Renal pelvis (tissue), 12 donors: ENCODE results near the gene ANKRD34B. TPM values are rescaled to one million over a fixed set of nuclear protein-coding genes. Genes with fewer than 3 reads are reported as not detected.
"Not testable (repeated sequence)": the region's sequence is repeated elsewhere in the genome, so short reads cannot be mapped to it uniquely, and the experiment has no call there.

Source experiments
- DNase-seq: peaks from one replicate; pipeline ENCODE4 v3.0.0-alpha.2; 2013
- long read RNA-seq, 16 experiments: transcript quantifications; one replicate each; lab custom pipeline, GENCODE V29; 2026
- polyA plus RNA-seq, 3 donors: library from polyadenylated mRNA; unstranded; fragments of 120-200 nt; gene quantifications; one replicate each; pipeline ENCODE4 v1.2.1, GENCODE V29; 2013; ENCODE audit not compliant: insufficient read length in 3 of 3

ANKRD34B gene
- polyA plus RNA-seq, result under 1 TPM; 0.14 to 0.44 (median 0.26) TPM
- long read RNA-seq, donor 1, result 0 reads
- long read RNA-seq, donor 2, result 0 reads
- long read RNA-seq, donor 3, result 0 reads
- long read RNA-seq, donor 4, result 0 reads
- long read RNA-seq, donor 5, result 0 reads
- long read RNA-seq, donor 6, result 0 reads
- long read RNA-seq, donor 7, result 0 reads
- long read RNA-seq, donor 8, result 0 reads
- long read RNA-seq, donor 9, result 0 reads
- long read RNA-seq, donor 10, result 0 reads
- long read RNA-seq, donor 11, result 0 reads
- long read RNA-seq, donor 12, result 0 reads
- long read RNA-seq, donor 13, result 0 reads
- long read RNA-seq, donor 14, result 0 reads
- long read RNA-seq, donor 15, result 0 reads
- long read RNA-seq, donor 16, result 0 reads

DNA sequence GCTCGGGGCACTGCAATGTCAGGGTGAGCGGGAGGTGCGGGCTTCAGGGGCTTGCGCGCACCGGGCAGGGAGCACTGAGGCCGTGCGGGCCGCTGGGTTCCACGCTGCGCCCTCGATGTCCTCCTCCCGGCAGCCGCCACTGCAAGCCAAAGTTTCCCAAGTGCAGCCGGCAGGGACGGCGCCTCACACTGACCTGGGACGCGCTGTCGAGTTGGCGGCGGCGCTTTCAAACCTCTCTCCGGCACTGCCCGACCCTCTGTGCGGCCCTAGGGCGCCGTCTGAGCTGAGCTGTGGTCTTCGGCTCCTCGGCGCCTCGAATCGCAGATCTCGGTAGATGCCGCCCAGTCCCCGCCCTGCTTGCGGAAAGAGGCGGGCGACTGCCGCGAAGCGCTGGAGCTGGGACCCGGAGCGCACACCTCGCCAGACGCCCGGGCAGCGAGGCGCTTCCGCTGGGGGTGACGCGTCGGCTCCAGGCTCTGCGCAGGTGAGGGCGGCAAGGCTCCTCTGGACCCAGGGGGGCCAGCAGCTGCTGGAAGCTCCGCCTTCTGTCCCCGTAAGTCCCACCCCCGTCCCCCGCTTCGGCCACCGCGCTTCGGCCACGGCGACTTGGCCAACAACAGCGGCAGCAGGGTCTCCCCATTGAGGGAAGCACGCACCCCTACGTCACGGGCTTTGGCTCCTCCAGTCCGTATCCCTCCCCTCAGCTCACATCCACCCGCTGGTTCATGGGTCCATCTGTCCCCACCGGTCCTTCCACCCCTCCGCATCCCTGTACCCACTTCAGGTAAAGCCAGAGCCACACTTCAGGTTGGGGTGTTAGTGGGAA lies at the start of gene ANKRD34B:
TSS of gene ANKRD34B (minus strand) at position 320 of the 826 bp plus-strand sequence. CDS start 10,261 bp downstream, outside the sequence.
- DNase-seq, result peak; percentile 16

DNA sequence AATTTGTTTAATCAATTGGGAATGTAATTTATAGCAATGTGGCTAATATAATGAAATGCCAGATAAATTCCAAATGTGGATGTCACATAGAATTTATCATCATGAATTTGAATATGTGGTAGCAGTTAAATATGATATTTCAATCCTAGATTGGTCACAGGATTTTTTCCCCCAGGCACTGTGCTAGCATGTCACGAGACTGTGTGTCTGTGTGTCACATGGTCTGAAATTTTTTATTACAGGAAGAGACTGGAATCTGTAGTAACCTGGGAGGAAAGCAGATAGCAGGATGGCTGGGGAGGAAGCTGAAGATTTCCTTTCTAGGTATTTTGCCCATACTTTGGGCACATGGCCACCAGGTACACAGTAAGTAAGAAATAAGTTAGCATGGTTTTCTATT lies 49.0 kb upstream of the ANKRD34B start:
- no peak for DNase-seq

DNA sequence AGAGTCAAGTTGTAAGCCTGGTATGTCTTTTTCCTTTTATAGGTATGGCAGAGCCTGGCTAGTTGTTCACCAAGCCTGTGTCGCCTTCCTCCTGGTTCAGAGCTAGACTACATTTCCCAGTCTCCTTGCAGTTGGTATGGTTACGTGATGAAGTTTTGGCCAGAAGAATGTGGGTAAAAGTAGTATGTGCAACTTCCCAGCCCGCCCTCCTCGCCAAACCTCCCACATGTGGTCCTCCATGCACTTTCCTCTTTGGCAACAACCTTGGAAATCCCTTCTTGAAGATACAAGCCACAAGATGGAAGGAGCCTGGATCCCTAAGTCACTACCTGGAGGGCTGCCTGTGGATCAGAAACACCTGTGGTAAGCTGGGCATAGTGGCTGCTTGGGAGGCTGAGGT lies 48.4 kb upstream of the ANKRD34B start:
- no peak for DNase-seq

DNA sequence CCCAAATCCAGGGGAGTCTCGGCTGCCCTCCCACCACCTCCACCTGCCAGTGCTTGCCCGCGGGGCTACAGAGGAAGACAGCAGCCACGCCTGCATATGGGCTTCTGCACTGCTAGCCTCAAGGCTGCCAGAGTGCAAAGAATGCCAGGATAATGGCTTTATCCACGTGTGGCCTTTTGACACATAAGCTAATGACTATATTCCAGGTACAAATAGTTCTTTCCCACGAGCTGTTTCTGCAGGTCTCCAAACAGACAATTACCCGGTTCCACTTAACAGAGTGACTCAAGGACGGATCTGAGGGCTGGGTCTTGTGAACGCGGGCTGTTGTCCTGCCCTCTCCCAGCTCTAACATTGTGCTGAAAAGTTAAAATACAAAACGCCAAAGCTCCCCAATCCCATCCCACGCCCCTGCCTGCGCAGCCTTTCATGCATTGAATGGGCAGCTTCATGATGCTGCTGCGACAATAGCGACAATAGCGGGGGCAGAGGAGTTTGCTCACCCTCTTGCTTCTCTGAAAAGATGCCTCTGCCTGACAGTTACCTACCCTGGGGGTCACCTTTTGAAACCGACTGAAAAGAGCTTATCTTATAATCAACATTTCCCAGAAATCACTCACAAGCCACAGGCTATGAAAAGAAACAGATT lies 45.3 kb upstream of the ANKRD34B start:
- DNase-seq, result no peak

DNA sequence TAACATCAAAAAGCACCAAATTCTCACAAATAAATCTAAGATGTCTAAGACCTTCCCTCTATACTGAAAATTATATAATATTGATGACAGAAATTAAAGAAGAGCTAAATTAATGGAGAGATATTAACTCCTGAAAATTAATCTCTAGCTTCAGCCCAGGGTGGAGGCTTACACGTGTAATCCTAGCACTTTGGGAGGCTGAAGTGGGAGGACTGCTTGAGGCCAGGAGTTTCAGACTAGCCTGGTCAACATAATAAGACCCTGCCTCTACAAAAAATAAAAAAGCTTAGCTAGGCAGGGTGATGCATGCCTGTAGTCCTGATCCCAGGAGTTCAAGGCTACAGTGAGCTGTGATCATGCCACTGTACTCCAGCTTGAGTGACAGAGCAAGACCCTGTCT lies 39.6 kb upstream of the ANKRD34B start:
- no peak for DNase-seq

DNA sequence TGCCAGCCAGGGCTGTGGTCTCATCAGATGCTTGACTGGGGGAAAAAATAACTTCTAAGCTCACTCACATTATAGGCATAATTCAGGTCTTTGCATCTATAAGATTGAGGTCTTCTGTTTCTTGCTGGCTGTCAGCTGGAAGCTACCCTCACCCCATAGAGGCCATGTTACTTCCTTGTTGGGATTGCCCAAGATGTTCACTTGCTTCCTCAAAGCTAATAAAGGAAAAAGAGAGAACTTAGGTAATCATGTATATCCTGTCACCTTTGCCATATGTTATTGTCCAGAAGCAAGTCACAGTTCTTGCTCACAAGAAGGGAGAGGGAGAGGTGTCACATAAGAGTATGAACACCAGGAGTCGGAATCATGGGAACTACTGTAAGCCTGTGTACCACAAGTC lies 38.7 kb upstream of the ANKRD34B start:
- no peak for DNase-seq

DNA sequence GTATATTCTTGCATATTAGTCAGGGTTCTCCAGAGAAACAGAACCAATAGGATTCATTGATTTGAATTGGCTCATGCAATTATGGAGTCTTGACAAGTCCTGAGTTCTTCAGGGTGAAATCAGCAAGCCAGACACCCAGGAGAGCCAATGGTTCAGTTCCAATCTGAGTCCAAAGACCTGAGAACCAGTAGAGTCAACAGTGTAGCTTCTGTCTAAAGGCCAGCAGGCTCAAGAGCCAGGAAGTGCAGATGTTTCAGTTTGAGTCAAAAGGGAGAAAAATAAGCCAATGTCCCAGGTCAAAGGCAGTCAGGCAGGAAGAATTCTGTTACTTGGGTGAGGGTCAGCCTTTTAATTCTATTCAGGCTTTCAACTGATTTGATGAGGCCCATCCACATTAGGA lies 37.8 kb upstream of the ANKRD34B start:
- DNase-seq, result no peak

DNA sequence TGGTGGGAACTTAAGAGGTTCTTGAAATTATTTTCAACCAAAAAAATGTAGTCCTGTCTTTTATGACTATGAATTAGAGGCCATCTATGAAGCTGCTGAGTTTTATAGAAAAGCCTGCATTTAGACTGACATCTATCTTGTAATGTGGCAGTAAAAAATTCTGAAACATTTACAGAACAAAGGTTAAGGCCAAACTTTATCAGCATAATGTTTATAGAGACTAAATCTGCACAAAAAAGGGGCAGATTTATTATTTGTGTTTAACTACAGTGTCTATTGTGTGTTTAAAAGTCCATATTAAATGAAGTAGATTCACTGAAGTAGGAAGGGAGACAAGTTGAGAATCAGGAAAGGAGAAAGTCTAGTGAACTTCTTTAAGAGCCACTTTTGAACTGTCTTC lies 37.3 kb upstream of the ANKRD34B start:
- DNase-seq, result no peak

DNA sequence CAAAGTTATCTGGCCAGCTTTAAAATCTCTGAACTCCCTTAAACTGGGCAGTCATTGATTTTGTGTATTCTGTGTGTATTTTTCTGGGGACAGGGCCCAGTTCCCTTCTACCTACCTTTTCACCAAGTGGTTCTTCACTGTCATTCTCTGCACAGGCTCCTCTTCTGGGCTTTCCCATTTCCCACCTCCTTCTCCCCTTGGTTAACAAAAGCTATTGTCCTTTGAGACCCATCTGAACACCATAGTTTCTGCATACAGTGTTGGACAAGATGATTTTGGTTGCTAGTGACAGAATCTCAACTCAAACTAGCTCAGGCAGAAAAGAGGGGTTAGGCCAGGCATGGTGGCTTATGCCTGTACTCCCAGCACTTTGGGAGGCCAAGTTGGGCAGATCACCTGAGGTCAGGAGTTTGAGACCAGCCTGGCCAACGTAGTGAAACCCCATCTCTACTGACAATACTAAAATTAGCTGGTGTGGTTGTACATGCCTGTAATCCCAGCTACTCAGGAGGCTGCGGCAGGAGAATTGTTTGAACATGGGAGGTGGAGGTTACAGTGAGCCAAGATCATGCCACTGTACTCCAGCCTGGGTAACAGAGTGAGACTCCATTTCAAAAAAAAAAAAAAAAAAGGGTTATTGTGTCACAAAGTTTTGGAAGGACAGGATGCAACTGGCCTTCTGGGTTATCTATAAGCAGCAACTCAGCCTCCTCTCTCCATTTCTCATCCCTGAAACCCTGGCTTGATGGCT lies 31.0 kb upstream of the ANKRD34B start:
- DNase-seq, result no peak

DNA sequence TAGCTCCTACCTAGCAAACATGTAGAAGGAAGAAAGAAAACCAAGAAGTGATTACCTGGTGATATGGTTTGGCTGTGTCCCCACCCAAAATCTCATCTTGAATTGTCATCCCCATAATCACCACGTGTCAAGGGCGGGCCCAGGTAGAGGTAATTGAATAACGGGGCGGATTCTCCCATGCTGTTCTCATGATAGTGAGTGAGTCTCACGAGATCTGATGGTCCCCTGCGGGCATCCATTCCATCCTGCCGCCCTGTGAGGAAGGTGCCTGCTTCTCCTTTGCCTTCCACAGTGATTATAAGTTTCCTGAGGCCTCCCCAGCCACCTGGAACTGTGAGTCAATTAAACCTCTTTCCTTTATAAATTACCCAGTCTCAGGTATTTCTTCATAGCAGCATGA lies 27.4 kb upstream of the ANKRD34B start:
- DNase-seq, result no peak

DNA sequence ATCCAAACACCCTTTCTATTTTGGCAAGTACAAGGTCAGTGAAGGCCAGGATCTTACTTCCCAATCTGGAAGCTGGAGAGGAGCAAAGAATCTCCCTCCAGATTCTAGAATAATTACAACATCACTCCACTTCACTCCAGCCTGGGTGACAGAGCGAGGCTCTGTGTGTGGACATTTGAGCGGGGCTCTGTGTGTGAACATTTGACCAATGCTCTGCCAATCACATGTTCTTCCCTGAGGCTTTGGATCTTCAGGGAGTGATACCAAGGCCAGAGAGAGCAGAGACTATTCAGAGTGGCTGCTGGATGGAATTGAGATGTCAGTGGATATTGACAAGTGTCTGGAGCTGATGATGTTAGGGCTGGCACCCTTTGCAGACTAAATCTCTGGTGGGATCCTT lies 24.7 kb upstream of the ANKRD34B start:
- DNase-seq, result no peak

DNA sequence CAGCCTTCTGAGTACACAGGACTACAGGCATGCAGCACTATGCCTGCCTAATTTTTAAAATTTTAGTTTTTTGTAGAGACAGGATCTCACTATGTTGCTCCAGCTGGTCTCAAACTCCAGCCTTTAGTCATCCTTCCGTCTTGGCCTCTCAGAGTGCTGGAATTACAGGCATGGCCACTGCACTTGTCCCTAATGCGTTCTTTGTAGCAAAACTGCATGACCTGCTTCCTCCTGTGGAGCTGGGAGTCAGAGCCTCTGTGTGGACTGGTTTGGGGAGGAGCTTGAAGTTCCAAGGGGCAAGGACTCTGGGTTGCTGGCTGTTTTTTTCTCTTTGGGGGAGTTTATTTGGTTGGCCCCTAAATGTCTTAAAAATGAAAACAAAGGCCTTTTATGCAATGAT lies 22.7 kb upstream of the ANKRD34B start:
- DNase-seq, result no peak

DNA sequence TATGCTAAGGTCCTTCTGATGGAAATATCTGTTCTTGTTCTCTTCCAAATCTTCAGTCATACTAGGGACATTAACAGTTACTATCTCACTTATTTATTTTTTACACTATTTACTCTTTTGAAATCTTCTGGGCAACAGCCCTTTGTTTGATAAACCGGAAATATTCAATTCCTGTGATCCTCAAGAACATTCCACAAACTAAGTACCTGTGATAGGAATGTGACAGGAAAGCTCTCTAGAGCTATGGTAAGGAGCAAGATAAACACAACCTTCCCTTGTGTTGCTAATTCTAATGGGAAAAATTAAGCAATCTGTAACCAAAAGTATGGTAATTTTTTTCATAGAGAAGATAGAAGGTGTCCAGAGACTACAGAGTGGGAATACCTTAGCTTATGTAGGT lies 22.0 kb upstream of the ANKRD34B start:
- no peak for DNase-seq

DNA sequence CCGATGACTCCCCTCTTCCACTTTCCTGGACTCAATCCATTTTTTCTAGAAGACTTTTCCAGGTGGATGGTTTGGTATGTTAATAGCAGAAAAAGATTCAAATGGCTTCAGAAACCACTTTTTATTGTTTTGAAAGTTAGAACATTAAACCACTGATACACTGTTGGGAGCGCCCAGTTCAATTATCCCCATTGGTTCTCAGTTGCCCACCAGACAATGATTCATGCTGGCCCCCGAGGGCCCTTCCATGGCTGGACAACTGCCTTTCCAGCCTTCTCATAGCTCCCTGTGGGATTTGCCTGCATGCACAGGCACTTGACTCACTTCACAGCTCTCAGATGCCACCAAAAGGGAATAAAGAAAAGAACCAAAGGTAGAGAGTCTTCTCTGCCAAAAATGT lies 21.3 kb upstream of the ANKRD34B start:
- DNase-seq, result no peak

DNA sequence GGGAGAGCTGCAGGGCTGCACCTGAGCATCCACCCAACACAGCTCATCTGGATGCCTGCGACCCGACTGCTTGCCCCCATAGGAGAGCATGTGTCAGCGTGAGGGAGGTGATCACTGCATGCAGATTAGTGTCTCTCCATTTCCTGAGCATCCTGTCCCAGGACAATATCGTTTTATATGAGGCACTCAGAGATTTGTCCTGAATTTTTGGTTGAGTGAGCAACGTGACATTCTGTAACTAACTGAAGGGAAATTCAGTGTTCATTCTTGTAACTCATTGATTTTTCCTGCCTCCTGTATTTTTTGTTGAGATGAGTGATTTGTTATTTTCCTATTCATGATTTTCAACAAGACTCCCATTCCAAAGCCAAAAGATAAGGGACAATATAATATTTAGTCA lies 20.7 kb upstream of the ANKRD34B start:
- no peak for DNase-seq

DNA sequence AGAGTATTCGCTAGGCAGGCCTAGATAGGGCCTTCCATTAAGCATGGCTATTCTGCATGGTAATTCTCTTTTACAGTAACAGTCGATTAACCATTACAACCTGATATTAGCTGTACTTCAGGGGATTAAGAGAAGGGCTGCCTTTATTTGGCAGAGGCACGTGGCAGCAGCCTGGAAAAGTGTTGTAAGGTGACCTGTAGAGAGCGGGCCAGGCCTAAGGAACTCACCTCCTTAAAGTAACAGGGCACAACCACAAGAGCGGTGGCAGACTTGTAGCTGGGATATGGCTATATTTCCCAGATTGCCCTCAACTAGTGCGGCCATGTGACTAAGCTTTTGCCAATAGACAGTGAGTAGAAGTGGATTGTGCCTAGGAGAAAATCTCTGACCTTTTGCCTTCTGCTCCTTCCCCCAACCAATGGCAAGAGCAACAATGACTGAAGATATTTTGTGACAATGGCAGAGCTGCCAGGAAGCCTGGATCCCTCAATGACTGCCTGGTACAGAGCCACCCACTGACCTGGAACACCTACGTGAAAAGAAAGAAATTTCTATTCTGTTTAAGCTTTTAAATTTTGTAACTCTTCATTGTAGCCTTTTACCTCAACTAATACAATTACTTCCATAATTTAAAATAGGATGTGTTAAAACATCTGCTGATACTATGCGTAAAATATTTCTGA lies 18.9 kb upstream of the ANKRD34B start:
- DNase-seq, result no peak

DNA sequence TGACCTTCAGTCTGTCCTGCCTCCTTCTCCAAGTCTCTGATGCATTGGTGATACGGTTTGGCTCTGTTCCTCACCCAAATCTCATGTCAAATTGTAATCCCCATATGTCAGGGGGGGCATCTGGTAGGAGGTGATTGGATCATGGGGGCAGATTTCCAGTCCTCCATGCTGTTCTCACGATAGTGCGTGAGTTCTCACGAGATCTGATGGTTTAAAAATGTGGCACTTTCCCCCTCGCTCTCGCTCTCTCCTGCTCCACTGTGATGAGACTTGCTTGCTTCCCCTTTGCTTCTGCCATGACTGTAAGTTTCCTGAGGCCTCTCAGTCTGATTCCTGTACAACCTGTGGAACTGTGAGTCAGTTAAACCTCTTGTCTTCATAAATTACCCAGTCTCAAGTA lies 14.7 kb upstream of the ANKRD34B start:
- no peak for DNase-seq

DNA sequence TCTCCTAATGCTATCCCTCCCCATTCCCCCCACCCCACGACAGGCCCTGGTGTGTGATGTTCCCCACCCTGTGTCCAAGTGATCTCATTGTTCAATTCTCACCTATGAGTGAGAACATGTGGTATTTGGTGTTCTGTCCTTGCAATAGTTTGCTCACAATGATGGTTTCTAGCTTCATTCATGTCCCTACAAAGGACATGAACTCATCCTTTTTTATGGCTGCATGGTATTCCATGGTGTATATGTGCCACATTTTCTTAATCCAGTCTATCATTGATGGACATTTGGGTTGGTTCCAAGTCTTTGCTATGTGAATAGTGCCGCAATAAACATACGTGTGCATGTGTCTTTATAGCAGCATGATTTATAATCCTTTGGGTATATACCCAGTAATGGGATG lies 10.2 kb upstream of the ANKRD34B start:
- DNase-seq, result not testable (repeated sequence)

DNA sequence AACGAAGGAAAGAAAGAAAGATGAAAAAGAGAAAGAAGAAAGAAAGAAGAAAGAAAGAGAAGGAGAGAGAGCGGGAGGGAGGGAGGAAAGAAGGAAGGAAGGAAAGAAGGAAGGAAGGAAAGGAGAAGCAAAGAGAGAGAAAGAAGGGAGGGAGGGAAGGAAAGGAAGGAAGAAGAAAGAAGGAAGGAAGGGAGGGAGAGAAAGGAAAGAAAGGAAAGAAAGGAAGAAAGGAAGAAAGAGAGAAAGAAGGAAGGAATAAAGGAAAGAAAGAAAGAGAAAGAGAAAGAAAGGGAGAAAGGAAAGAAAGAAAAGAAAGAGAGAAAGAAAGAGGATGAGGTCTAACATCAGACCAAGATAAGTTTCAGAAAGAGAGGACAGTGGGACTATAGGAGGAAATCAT lies 9.0 kb upstream of the ANKRD34B start:
- no peak for DNase-seq

DNA sequence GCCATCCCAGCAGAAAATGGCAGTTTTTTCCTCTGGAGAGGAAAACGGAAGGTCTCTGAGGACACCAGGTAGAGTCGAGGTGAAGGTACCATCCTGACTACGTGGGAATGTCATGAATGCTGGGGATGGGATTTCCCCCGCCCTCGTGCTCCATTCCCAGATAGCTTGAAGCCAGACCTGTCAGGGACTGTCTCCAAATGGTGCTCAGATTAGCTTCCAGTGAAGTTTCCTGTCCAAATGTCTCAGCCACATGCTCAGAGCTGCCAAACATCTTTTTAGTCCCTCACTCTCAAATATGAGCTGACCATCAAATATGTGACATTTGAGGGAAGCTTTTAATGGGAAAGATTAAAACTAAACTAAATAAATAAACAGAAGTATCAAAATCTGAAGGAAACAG lies 7.6 kb upstream of the ANKRD34B start:
- DNase-seq, result no peak

DNA sequence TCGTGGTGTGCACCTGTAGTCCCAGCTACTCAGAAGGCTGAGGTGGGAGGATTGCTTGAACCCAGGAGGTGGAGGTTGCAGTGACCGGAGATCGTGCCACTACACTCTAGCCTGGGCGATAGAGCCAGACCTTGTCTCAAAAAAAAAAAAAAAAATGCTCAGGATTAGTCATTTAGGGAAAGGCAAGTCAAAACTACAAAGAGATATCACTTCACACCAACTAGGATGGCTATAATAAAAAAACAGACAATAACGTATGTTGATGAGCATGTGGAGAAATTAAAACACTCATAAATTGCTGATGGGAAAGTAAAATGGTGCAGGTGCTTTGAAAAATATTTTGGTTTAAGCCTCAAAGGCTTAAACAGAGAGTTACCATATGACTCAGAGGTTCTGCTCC lies 6.3 kb upstream of the ANKRD34B start:
- no peak for DNase-seq

DNA sequence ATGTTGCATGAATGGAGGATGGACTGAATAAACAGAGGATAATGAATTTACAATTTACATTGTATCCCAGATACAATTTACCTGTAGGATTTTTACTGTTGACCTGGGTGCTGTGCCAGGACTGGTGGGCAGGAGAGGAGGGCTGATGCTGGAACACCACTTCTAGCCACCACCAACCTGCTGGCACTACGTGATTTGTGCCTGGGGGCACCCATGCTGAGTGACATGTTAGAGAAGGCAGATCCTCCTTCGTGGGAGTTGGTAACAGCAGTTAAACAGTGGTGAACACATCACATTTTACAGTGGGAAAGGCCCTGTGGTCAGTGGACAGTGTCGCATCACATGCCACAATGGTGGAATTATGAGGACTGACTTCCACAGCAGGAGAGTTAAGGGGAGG lies 3.0 kb upstream of the ANKRD34B start:
- no peak for DNase-seq
